HUES64 (cell line): ENCODE results near the gene SDCCAG8. TPM values are rescaled to one million over a fixed set of nuclear protein-coding genes. Genes with fewer than 3 reads are reported as not detected.
"Not testable (repeated sequence)": the region's sequence is repeated elsewhere in the genome, so short reads cannot be mapped to it uniquely, and the experiment has no call there.

Experiments used
- H3K27ac ChIP-seq: 2 replicates; pipeline ENCODE4 v1.7.0; 2013; ENCODE audit warnings: low read depth, low read length, inconsistent platforms
- H3K27me3 ChIP-seq: 2 replicates; pipeline ENCODE4 v1.6.1; 2013; ENCODE audit warnings: mild to moderate bottlenecking, low read length; ENCODE audit not compliant: insufficient read depth
- H3K36me3 ChIP-seq: 2 replicates; pipeline ENCODE4 v1.6.1; 2013; ENCODE audit warnings: mild to moderate bottlenecking, low read length; ENCODE audit not compliant: insufficient read depth
- H3K4me1 ChIP-seq: 2 replicates; pipeline ENCODE4 v1.6.1; 2013; ENCODE audit warnings: mild to moderate bottlenecking, low read length, moderate library complexity; ENCODE audit not compliant: insufficient read depth
- H3K4me3 ChIP-seq: 2 replicates; pipeline ENCODE4 v1.5.1; 2013; ENCODE audit warnings: mild to moderate bottlenecking, low read length, moderate library complexity
- H3K9ac ChIP-seq: 2 replicates; pipeline ENCODE4 v1.6.1; 2013; ENCODE audit warnings: mild to moderate bottlenecking, low read depth, low read length
- H3K9me3 ChIP-seq: 2 replicates; pipeline ENCODE4 v1.6.1; 2013; ENCODE audit warnings: low read depth, low read length; ENCODE audit not compliant: insufficient read depth
- WGBS: fragments of 150-250, 120-280 bp; methylation state at CpG from one replicate; pipeline ENCODE4 v1.1.7; 2013; ENCODE audit warnings: missing lambda C conversion rate; 5-methylcytosine and 5-hydroxymethylcytosine counted together
- polyA plus RNA-seq, 2 experiments: library from polyadenylated mRNA; stranded (reverse); fragments of 50-300 nt; gene quantifications; one replicate each; pipeline ENCODE4 v1.2.3, GENCODE V29; 2013

Gene SDCCAG8
- polyA plus RNA-seq (2013, experiment 1 of 2), result 5.9 TPM
- 8.8 TPM for polyA plus RNA-seq (2013, experiment 2 of 2)

DNA sequence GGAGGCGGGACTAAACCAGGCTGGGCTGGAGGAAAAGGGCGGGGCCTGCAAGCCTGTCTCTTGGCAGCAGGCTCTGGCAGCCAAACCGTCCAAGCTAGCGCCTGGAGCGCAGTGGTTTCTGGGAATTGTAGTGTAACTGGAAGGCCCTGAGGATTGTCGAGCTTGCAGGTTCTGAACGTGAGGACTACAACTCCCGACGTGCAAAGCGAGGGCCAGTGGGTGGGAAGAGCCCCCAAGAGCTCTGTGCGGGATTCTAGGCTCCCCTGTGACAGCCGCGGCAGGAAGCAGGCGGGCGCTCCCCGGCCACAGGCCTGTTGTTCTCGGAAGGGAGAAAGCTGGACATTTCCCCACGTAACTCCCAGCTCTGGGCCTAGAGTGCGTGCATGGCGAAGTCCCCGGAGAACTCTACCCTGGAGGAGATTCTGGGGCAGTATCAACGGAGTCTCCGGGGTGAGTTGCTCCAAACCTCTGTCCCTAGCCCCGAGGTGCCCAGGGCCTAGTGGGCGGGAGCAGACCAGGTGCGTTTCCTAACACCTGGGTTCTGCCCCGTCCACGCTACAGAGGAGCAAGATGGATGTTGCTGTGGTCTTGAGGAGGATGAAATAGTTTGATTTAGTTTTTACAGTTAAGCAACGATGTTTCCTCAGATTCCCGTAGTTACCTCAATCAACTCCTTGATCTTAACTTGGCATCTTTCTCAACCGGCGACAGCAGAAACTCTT, at the start of gene SDCCAG8:
Gene SDCCAG8, plus strand, starts transcription at position 251 of the 722 bp plus-strand sequence. Its CDS starts 133 bp downstream, at position 384.
- peak within 1 kb of the TSS; percentile 90 for H3K9ac ChIP-seq
- H3K36me3 ChIP-seq, result no peaks in the 10 kb centered on the region
- no peaks in the 10 kb centered on the region for H3K9me3 ChIP-seq
- H3K4me1 ChIP-seq, result peaks cover 32% of the 10 kb centered on the region
- no peaks in the 10 kb centered on the region for H3K27me3 ChIP-seq
- 3% methylated on average over 32 of the region's 32 CpGs for WGBS
- peak within 1 kb of the TSS; percentile 88 for H3K4me3 ChIP-seq
- H3K27ac ChIP-seq, result peak within 1 kb of the TSS; percentile 88

DNA sequence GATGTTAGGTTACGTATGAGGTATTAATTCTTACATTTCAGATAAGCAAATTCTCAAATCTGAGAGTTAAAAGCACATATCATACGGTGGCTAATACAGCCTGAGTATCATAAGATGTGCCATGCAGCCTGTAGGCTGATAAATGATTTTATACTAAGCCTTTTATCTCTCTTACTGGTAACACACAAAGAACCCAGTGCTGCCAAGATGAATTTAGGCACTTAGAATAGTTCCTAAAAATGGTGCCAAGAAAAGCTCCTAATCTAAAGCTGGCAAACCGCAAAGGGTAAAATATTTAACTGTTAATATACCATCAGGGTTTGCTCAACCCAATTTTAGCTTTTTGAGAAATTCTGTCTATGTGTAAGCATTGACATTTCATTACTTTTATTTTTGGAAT, 43.9 kb upstream of the SDCCAG8 start:
- not testable (repeated sequence) for H3K27ac ChIP-seq, H3K9me3 ChIP-seq, H3K9ac ChIP-seq, H3K27me3 ChIP-seq, H3K4me1 ChIP-seq, H3K4me3 ChIP-seq
- peaks cover 28% of the 10 kb centered on the region; the same call in 1 of the 2 replicates for H3K36me3 ChIP-seq
- WGBS, result 90% methylated on average over 1 of the region's 3 CpGs

DNA sequence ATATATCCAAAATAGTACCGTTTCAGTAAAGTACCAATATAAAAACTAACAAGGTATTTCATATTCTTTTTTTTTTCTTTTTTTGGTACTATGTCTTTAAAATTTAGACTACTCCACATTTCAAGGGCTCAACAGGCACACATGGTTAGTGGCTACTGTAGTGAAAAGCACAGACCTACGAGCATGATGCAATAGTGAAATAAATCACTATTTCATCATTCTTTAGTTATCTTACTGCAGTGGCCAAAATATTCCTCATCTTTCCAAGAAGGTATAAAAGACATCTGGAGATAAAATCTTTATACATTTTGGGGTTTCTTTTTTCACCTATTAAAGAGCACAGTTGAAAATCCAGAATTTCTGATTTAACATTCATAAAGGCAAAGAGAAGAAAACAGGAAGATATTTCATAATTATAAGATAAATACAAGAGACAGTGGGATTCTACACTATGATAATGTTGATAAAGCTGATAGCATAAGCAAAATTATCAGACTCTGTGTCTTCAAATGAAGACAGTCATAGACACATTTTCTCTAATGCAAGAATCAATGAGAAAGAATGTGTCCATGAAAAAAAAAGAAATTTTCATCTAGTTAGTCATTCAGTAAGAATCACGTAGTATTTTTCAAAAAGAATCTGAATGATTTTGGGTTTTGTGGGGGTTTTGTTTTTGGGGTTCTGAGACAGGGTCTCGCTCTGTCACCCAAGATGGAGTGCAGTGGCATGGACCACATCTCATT, 42.6 kb upstream of the SDCCAG8 start:
- 92% methylated on average over 3 of the region's 4 CpGs for whole genome bisulfite sequencing

DNA sequence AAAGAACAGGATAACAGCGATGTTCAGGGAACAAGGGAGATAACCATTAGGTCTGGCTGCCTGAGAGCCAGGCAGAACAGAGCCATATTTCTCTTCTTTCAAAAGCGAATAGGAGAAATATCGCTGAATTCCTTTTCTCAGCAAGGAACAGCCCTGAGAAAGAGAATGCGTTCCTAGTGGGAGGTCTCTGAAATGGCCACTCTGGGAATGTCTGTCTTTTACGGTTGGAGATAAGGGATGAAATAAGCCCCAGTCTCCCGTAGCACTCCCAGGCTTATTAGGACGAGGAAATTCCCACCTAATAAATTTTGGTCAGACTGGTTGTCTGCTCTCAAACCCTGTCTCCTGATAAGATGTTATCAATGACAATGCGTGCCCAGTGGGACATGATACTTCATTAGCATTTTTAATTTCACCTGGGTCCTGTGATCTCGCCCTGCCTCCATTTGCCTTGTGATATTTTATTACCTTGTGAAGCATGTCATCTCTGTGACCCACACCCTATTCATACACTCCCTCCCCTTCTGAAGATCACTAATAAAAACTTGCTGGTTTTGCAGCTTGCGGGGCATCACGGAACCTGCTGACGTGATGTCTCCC, 40.5 kb upstream of the SDCCAG8 start:
- not testable (repeated sequence) for H3K4me1 ChIP-seq, H3K27ac ChIP-seq, H3K9me3 ChIP-seq, H3K4me3 ChIP-seq, H3K27me3 ChIP-seq, H3K9ac ChIP-seq
- H3K36me3 ChIP-seq, result peaks cover 47% of the 10 kb centered on the region
- 78% methylated on average over 12 of the region's 12 CpGs for WGBS

More for the DNA sequence above, 42.6 kb upstream of the SDCCAG8 start:
- H3K9ac ChIP-seq, result no peak overlapping the region
- H3K27ac ChIP-seq, result 0 out of 2 replicates have a peak overlapping the region, but pooled peaks have one; percentile 23
- H3K36me3 ChIP-seq, result peaks cover 33% of the 10 kb centered on the region
- no peaks in the 10 kb centered on the region for H3K9me3 ChIP-seq
- H3K27me3 ChIP-seq, result no peaks in the 10 kb centered on the region
- H3K4me3 ChIP-seq, result no peak overlapping the region
- no peaks in the 10 kb centered on the region; the same call in 1 of the 2 replicates for H3K4me1 ChIP-seq

DNA sequence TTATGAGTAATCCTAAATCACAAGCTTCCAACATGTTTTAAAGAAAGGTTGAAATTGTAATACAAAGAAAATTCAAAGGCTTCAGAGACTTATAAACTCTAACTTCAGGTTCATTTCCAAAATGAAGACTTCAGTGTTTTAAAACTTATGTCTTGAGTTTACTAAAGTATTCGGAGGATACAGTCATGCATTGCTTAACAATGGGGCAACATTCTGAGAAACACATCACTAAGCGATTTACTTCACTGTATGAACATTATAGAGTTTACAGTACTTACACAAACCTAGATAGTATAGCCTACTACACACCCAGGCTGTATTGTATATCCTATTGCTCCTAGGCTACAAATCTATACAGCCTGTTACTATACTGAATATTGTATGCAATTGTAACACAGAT, 39.1 kb upstream of the SDCCAG8 start:
- Histone ChIP-seq H3K36me3 (peaks cover 57% of the 10 kb centered on the region), H3K27ac (no peak overlapping the region), H3K4me3 (no peak overlapping the region), H3K9ac (no peak overlapping the region), H3K4me1 (no peaks in the 10 kb centered on the region; the same call in 1 of the 2 replicates), H3K27me3 (no peaks in the 10 kb centered on the region), H3K9me3 (no peaks in the 10 kb centered on the region)
- WGBS, result 100% methylated on average over 2 of the region's 2 CpGs

DNA sequence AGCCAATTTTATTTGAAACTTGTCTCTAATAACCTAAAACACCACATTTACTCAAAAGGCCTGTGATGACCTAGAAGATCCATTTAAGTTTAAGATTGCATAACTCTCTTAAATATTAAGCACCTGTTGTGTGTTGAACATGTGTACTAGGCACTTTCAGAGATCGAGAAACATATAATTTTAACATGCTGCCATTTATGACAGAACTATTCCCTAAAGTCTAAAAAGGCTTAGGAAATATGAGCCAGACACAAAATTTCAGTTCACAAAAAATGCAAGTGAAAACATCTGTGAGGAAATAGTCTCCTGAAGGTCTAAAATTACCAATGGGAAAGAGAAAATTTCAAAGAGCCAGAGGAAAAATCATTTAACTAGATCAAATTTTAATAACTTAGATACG, 38.5 kb upstream of the SDCCAG8 start:
- no peaks in the 10 kb centered on the region for H3K27me3 ChIP-seq
- H3K9me3 ChIP-seq, result no peaks in the 10 kb centered on the region
- WGBS, result 100% methylated on average over 2 of the region's 2 CpGs
- H3K9ac ChIP-seq, result no peak overlapping the region
- H3K27ac ChIP-seq, result no peak overlapping the region
- no peak overlapping the region for H3K4me3 ChIP-seq
- no peaks in the 10 kb centered on the region; the same call in 1 of the 2 replicates for H3K4me1 ChIP-seq
- H3K36me3 ChIP-seq, result peaks cover 60% of the 10 kb centered on the region

DNA sequence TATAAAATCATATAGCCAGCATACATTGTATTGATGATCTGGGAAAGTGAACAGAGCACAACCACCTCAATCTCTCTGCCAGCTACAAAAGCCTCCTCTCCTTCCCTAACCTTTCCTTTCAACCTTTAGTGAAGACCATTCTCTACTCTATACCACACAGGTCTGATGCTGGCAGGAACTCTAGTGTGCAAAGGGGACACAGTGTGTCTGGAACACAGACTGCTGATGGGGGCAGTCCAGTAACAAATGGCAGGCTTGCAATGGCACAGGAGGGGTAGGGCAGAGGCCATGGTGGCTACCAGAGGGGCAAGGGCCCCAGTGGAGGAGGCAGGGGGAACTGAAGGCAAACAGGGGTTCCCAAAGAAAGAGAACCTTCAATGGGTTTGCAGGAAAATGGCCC, 37.8 kb upstream of the SDCCAG8 start:
- Histone ChIP-seq H3K9ac (no peak overlapping the region), H3K27me3 (no peaks in the 10 kb centered on the region), H3K27ac (no peak overlapping the region), H3K4me3 (no peak overlapping the region), H3K36me3 (peaks cover 67% of the 10 kb centered on the region), H3K4me1 (no peaks in the 10 kb centered on the region; the same call in 1 of the 2 replicates), H3K9me3 (no peaks in the 10 kb centered on the region)

DNA sequence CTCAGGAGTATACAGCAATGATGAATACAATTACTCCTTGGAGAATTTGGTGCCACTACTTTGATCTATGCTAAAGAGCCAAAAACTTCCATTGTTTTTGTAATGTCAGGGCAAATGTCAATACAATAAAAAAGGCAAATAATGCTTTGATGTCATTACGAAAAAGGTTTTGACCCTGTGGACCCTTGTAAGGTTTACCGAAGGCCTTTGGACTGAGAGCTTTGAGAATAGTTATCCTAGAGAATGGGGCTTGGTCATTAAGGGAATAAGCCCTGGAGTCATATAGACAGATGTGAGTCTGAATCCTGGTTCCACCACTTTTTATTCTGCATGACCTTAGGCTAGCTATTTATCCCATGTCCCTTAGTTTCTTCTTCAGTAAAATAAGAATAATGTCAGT, 28.2 kb upstream of the SDCCAG8 start:
- Histone ChIP-seq H3K27me3 (no peaks in the 10 kb centered on the region), H3K4me1 (no peaks in the 10 kb centered on the region), H3K27ac (no peak overlapping the region), H3K36me3 (peaks cover 44% of the 10 kb centered on the region), H3K9me3 (peaks cover 26% of the 10 kb centered on the region), H3K9ac (no peak overlapping the region), H3K4me3 (no peak overlapping the region)
- 91% methylated on average over 2 of the region's 2 CpGs for WGBS

DNA sequence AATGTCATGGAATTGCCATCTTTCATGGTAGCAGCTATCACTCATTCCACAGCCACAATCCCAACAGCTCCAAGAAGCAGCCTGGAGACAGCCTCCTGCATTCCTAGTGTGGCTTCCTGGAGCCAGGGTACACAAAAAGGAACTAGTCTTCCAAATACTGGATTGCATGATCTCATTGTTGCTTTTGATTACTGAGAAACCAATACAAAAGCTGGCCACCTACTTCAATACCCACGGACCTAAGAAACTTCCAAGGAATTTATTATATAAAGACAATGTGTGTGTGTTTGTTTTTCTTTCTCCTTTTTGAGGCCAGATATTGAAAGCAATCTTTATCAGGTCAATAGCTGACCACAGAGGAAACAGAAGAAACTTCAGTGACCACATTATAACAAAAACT, 26.3 kb upstream of the SDCCAG8 start:
- Histone ChIP-seq H3K4me3 (no peak overlapping the region), H3K27me3 (no peaks in the 10 kb centered on the region), H3K36me3 (peaks cover 26% of the 10 kb centered on the region), H3K9me3 (peaks cover 26% of the 10 kb centered on the region), H3K4me1 (no peaks in the 10 kb centered on the region), H3K9ac (no peak overlapping the region), H3K27ac (no peak overlapping the region)
- no CpG with 5 or more reads among the region's 1 CpG for WGBS

DNA sequence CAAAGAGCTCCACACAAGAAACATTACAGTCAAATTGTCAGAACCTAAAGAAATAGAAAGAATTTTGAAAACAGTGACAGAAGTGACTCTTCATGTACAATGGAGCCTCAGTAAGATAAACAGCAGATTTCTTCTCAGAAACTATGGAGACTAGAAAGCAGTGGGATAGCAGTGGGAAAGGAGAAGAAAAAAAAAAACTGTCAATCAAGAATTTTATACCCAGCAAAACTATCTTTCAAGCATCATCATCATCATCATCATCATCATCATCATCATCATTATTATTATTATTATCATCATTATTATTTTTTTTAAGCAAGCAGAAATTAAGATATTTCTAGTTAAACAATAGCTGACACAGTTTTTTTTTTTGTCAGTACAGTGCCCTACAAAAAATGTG, 24.9 kb upstream of the SDCCAG8 start:
- peaks cover 6% of the 10 kb centered on the region; the same call in 1 of the 2 replicates for H3K4me1 ChIP-seq
- no peak overlapping the region for H3K4me3 ChIP-seq
- H3K9ac ChIP-seq, result no peak overlapping the region
- H3K9me3 ChIP-seq, result peaks cover 26% of the 10 kb centered on the region
- H3K36me3 ChIP-seq, result peaks cover 20% of the 10 kb centered on the region
- no peak overlapping the region for H3K27ac ChIP-seq
- no peaks in the 10 kb centered on the region for H3K27me3 ChIP-seq

DNA sequence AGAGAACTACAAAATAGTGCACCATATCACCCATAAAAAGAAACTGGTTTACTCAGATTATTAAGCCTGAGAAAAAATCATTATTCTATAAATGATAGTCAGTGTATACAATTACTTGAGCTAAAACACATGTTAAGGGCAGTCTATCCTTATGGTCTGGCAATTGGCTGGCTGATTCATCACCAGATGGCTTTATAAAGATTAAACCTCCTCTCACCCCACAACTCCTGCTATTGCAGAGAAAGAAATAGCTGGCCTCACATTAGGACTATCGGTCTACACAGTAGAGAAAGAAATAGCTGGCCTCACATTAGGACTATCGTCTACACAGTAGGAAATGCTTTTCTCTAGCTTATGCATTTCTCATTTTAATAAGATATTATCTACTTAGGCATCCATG, 21.9 kb upstream of the SDCCAG8 start:
- Histone ChIP-seq H3K27ac (no peak overlapping the region), H3K4me3 (no peak overlapping the region), H3K4me1 (peaks cover 16% of the 10 kb centered on the region; the same call in 1 of the 2 replicates), H3K9ac (no peak overlapping the region), H3K9me3 (peaks cover 26% of the 10 kb centered on the region), H3K27me3 (no peaks in the 10 kb centered on the region), H3K36me3 (peaks cover 23% of the 10 kb centered on the region)
- 81% methylated on average over 2 of the region's 2 CpGs for WGBS
